Choroid plexus epithelial cell (primary cell): Measurements from ENCODE around the gene SPINK13.
"Not testable (repeated sequence)": the region's sequence is repeated elsewhere in the genome, so short reads cannot be mapped to it uniquely, and the experiment has no call there.

Source experiments
- DNase-seq: peaks from one replicate; pipeline ENCODE4 v3.0.0-alpha.2; 2010; ENCODE audit warnings: low read depth
- H3K4me3 ChIP-seq: 2 replicates; pipeline ENCODE4 v1.5.1; 2011; ENCODE audit warnings: low read depth, mild to moderate bottlenecking, control low read depth, low read length, moderate library complexity
- CTCF ChIP-seq: conservative IDR thresholded peaks from 2 replicates; pipeline ENCODE4 v1.5.1; 2011; ENCODE audit warnings: low read depth, mild to moderate bottlenecking, control low read depth, inconsistent platforms, low read length, moderate library complexity

SPINK13 gene

GRCh38 chr5:148237785-148238417 is 30.7 kb upstream of the SPINK13 start:
- no peak for DNase-seq
- no peak for TF ChIP-seq CTCF
- no peak overlapping the region for H3K4me3 ChIP-seq

- no peak for DNase-seq
- no peak for TF ChIP-seq CTCF
- H3K4me3 ChIP-seq: no peak within 1 kb of the TSS
These were observed 30.2 kb upstream of the SPINK13 start, which contains the start of gene MARCOL for GRCh38 chr5:148238418-148238794. TSS of gene MARCOL (plus strand) at chr5:148238525. CDS start at chr5:148238598, 73 bp downstream.

GRCh38 chr5:148248894-148249293 is 19.7 kb upstream of the SPINK13 start:
- DNase-seq: no peak
- TF ChIP-seq CTCF: no peak
- H3K4me3 ChIP-seq: no peak overlapping the region

- DNase-seq: no peak
- H3K4me3 ChIP-seq: no peak overlapping the region
- no peak for TF ChIP-seq CTCF
These were observed 13.1 kb upstream of the SPINK13 start for GRCh38 chr5:148255456-148255855.

GRCh38 chr5:148259288-148259687 is 9.3 kb upstream of the SPINK13 start:
- no peak for TF ChIP-seq CTCF
- H3K4me3 ChIP-seq: no peak overlapping the region
- DNase-seq: no peak

GRCh38 chr5:148261221-148261620 is 7.4 kb upstream of the SPINK13 start:
- DNase-seq: no peak
- TF ChIP-seq CTCF: no peak
- no peak overlapping the region for H3K4me3 ChIP-seq

GRCh38 chr5:148267962-148268361 is 632 bp upstream of the SPINK13 start:
- DNase-seq: no peak
- no peak overlapping the region for H3K4me3 ChIP-seq
- no peak for TF ChIP-seq CTCF

GRCh38 chr5:148275129-148275528 is 6.5 kb downstream of the SPINK13 start:
- H3K4me3 ChIP-seq, DNase-seq: not testable (repeated sequence)

GRCh38 chr5:148280893-148281292 is 12.3 kb downstream of the SPINK13 start:
- DNase-seq, H3K4me3 ChIP-seq: not testable (repeated sequence)

GRCh38 chr5:148281336-148281735 is 12.7 kb downstream of the SPINK13 start:
- H3K4me3 ChIP-seq, DNase-seq: not testable (repeated sequence)
